Endothelial cell of umbilical vein (primary cell): ENCODE data around the gene SLC5A9. TPM values are rescaled to one million over a fixed set of nuclear protein-coding genes. Genes with fewer than 3 reads are reported as not detected.

Source experiments
- BruUV-seq: library from RNA; stranded (reverse); fragments of 400-500 nt; replicated peaks from 2 replicates; lab custom pipeline; 2021; lab: Mats Ljungman, UMichigan
- CTCF ChIA-PET: fragments of 300-600, 350-600 bp; sonication (Branson Sonifier 250); formaldehyde crosslinking; loops from one replicate; lab custom pipeline; 2021; ENCODE audit warnings: antibody characterized with exemption, inconsistent platforms; lab: Charles Lee
- POLR2A ChIA-PET: fragments of 300-600, 350-600 bp; sonication (Branson Sonifier 250); formaldehyde crosslinking; loops from one replicate; lab custom pipeline; 2021; ENCODE audit warnings: antibody characterized with exemption, inconsistent platforms; lab: Charles Lee
- DNase-seq: peaks from one replicate; pipeline ENCODE4 v3.0.0-alpha.2; 2011; ENCODE audit warnings: low read depth, low spot score
- FAIRE-seq: peaks from 2 replicates; lab custom pipeline; 2011; peaks lifted over from hg19 to GRCh38; lab: Jason Lieb, UNC
- H2AFZ ChIP-seq: 2 replicates; pipeline ENCODE4 v1.6.0; 2012; ENCODE audit warnings: low read depth, low read length, control low read depth, inconsistent platforms
- H3K27ac ChIP-seq: 2 replicates; pipeline ENCODE4 v1.5.1; 2011; ENCODE audit warnings: low read depth, mild to moderate bottlenecking, control low read depth, low read length, moderate library complexity; ENCODE audit not compliant: insufficient read depth
- H3K27me3 ChIP-seq, 2 experiments: 2 replicates each; pipeline versions ENCODE4 v1.6.0 to v1.6.1; 2011; ENCODE audit warnings: low read length in 2 of 2, mixed read lengths in 1 of 2; ENCODE audit not compliant: control insufficient read depth in 2 of 2, insufficient read depth in 2 of 2
- H3K36me3 ChIP-seq, 2 experiments: 2 replicates in 1 of 2; 3 replicates in 1 of 2; pipeline ENCODE4 v1.5.1; 2011; ENCODE audit warnings: low read length in 2 of 2, mild to moderate bottlenecking in 1 of 2, moderate library complexity in 1 of 2; ENCODE audit not compliant: control insufficient read depth in 2 of 2, insufficient read depth in 2 of 2; ENCODE audit errors: extremely low read depth in 1 of 2
- H3K4me1 ChIP-seq: 3 replicates; pipeline ENCODE4 v1.5.1; 2011; ENCODE audit warnings: mild to moderate bottlenecking, low read length; ENCODE audit not compliant: control insufficient read depth, insufficient read depth; ENCODE audit errors: extremely low read depth
- H3K4me2 ChIP-seq: 2 replicates; pipeline ENCODE4 v1.6.1; 2011; ENCODE audit warnings: low read length, control low read depth, mixed read lengths; ENCODE audit not compliant: insufficient read depth
- H3K4me3 ChIP-seq, 3 experiments: fragments of 200-600 bp in 1 of 3; sonication (generic), shearing (Covaris generic) in 1 of 3; replicated peaks in 1 of 3; 2 replicates each; pipeline ENCODE4 v1.5.1; 2011 to 2016; ENCODE audit warnings: control low read depth in 3 of 3, low read length in 3 of 3, mild to moderate bottlenecking in 2 of 3, inconsistent platforms in 1 of 3, low read depth in 1 of 3, moderate library complexity in 1 of 3; ENCODE audit not compliant: insufficient read depth in 1 of 3
- H3K79me2 ChIP-seq: 2 replicates; pipeline ENCODE4 v1.6.0; 2012; ENCODE audit warnings: low read length, inconsistent platforms; ENCODE audit not compliant: control insufficient read depth, insufficient read depth
- H3K9ac ChIP-seq: replicated peaks from 2 replicates; pipeline ENCODE3; 2011; ENCODE audit warnings: low read length, control low read depth; ENCODE audit not compliant: insufficient read depth; ENCODE audit errors: extremely low read depth
- H3K9me1 ChIP-seq: replicated peaks from 3 replicates; pipeline ENCODE4 v1.6.0; 2011; ENCODE audit warnings: mild to moderate bottlenecking, low read length; ENCODE audit not compliant: control insufficient read depth, insufficient read depth; ENCODE audit errors: extremely low read depth
- H3K9me3 ChIP-seq: replicated peaks from 2 replicates; pipeline ENCODE4 v1.5.1; 2012; ENCODE audit warnings: low read length, inconsistent platforms; ENCODE audit not compliant: control insufficient read depth, insufficient read depth
- H4K20me1 ChIP-seq: replicated peaks from 2 replicates; pipeline ENCODE3; 2011; ENCODE audit warnings: mild to moderate bottlenecking, low read length; ENCODE audit not compliant: control insufficient read depth, insufficient read depth; ENCODE audit errors: extremely low read depth
- CTCF ChIP-seq, 2 donors: IDR thresholded peaks; 1 replicate in 1 of 2; 2 replicates in 1 of 2; pipeline ENCODE4 v1.5.1; 2011; ENCODE audit warnings: low read length in 2 of 2, mild to moderate bottlenecking in 2 of 2, moderate library complexity in 2 of 2, control low read depth in 1 of 2, inconsistent platforms in 1 of 2, low read depth in 1 of 2; ENCODE audit not compliant: insufficient read depth in 1 of 2; ENCODE audit errors: extremely low read depth in 1 of 2
- EZH2 ChIP-seq: IDR thresholded peaks from 2 replicates; pipeline ENCODE4 v1.6.1; 2012; ENCODE audit warnings: borderline replicate concordance, low read depth, mild to moderate bottlenecking, moderate library complexity, low read length, inconsistent platforms; ENCODE audit not compliant: severe bottlenecking
- FOS ChIP-seq: IDR thresholded peaks from 2 replicates; pipeline ENCODE4 v1.6.1; 2011; ENCODE audit warnings: mild to moderate bottlenecking, low read length, moderate library complexity, borderline replicate concordance; ENCODE audit not compliant: insufficient read depth
- GATA2 ChIP-seq: IDR thresholded peaks from 2 replicates; pipeline ENCODE4 v1.7.0; 2011; ENCODE audit warnings: low read depth, mild to moderate bottlenecking, moderate library complexity, mixed read lengths, low read length; ENCODE audit not compliant: insufficient read length, insufficient read depth
- JUN ChIP-seq: IDR thresholded peaks from 2 replicates; pipeline ENCODE4 v1.6.1; 2011; ENCODE audit warnings: borderline replicate concordance, low read depth; ENCODE audit not compliant: insufficient read length, insufficient read depth
- MAX ChIP-seq: IDR thresholded peaks from 2 replicates; pipeline ENCODE4 v1.6.1; 2011; ENCODE audit not compliant: insufficient read depth, insufficient read length
- MYC ChIP-seq: IDR thresholded peaks from one replicate; pipeline ENCODE4 v1.6.1; 2011; ENCODE audit warnings: mild to moderate bottlenecking, low read depth, low read length
- POLR2A ChIP-seq: IDR thresholded peaks from 2 replicates; pipeline ENCODE4 v1.6.1; 2012; ENCODE audit warnings: low read depth, mild to moderate bottlenecking, control low read depth, low read length
- POLR2AphosphoS5 ChIP-seq: IDR thresholded peaks from 2 replicates; pipeline ENCODE4 v1.6.1; 2012; ENCODE audit warnings: low read depth, mild to moderate bottlenecking, control low read depth, low read length, moderate library complexity; ENCODE audit not compliant: insufficient read depth
- dilution Hi-C: fragments of 300-500 bp; cut with MboI; formaldehyde crosslinking; loops from one replicate; pipeline ENCODE4 v1.15.0; 2019; ENCODE audit warnings: low sequenced_read_pairs; ENCODE audit not compliant: extremely low pct_ligation_motif_present
- intact Hi-C: fragments of 100-400 bp; cut with micrococcal nuclease; formaldehyde crosslinking; loops from one replicate; pipeline ENCODE4 v1.10.0; 2022
- polyA plus RNA-seq, 4 experiments: library from polyadenylated mRNA; depleted of rRNA in 3 of 4; stranded (reverse) in 3 of 4; unstranded in 1 of 4; fragments of >200 nt; gene quantifications; 2 replicates each; pipeline versions ENCODE4 v1.2.1 to v1.2.3, GENCODE V29; 2011 to 2012; ENCODE audit warnings: missing spikeins in 1 of 4
- total RNA-seq: library from RNA; stranded (reverse); gene quantifications from 2 replicates; pipeline ENCODE4 v1.2.3, GENCODE V29; 2021

SLC5A9 gene
- total and polyA plus RNA-seq, 2 donors (not counting 3 experiments of a cell fraction or from before 2014, with no cell fraction given): not detected

- Histone ChIP-seq H3K79me2 (no peaks in the 10 kb centered on the region), H3K9me1 (no peaks in the 10 kb centered on the region), H3K9ac (no peak overlapping the region), H3K4me2 (no peak overlapping the region), H3K9me3 (no peaks in the 10 kb centered on the region), H3K27ac (no peak overlapping the region), H4K20me1 (no peaks in the 10 kb centered on the region), H3K4me3 (no peak overlapping the region), H3K4me1 (no peaks in the 10 kb centered on the region), H3K36me3 (no peaks in the 10 kb centered on the region), H2AFZ (no peak overlapping the region), H3K27me3 (no peaks in the 10 kb centered on the region)
- dilution Hi-C loops: no loop called here
- FAIRE-seq (no peak), DNase-seq (no peak)
- TF ChIP-seq POLR2AphosphoS5 (no peak), CTCF (IDR thresholded peaks at IDR 0.05; ENCODE audit: extremely low read depth in 1 of 2, insufficient read depth in 1 of 2, low read depth in 1 of 2, low read length in 2 of 2) (no peak), JUN (no peak), GATA2 (no peak), MYC (no peak), FOS (no peak), POLR2A (no peak), MAX (no peak), EZH2 (no peak)
- ChIA-PET CTCF (no interaction called here), POLR2A (no interaction called here)
- no TSS peak for BruUV-seq
- intact Hi-C loops: no loop called here
These were observed 40.1 kb upstream of the SLC5A9 start for GRCh38 chr1:48182439-48182838.
